GM21528 (cell line): Measurements from ENCODE around the gene IAH1.

ENCODE experiments used
- ATAC-seq: cut with Tn5 transposase; IDR thresholded peaks from one replicate; pipeline ENCODE4 v1.9.1; 2021; ENCODE audit warnings: mild to moderate bottlenecking, moderate library complexity; ENCODE audit not compliant: unreplicated experiment, low FRiP score

IAH1 gene

DNA sequence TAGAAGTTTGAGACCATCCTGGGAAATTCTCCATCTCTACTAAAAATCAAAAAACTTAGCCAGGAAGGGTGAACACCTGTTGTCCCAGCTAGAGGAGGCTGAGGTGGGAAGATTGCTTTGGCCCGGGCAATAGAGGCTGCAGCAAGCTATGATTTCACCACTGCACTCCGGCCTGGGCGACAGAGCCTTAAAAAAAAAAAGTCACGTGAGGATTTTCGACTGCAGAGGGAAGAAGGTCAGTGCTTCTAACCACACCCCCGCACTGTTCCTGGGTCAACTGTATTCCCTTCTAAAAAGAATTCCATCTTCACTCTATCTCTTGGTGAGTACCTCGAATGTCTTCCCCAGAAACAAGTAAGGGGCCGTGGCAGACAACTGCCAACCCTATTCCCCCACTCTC is 49.9 kb downstream of the IAH1 start:
- no peak for ATAC-seq

DNA sequence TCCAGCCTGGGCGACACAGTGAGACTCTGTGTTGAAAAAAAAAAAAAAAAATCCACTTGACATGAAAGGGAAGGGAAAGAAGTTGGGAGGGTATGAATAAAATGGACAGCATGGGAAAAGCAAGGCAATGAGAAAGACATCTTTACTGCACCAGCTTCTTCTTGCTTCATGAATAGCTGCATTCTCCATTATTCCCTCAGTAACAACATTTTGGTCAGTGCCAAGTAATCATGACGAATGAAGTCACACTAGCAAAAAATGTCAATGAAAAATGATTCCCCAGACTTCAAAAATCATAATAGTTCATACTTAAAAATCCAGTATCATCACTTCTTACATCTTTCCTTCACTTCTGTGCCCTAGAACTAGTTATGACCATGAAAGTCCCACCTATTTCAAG is 50.9 kb downstream of the IAH1 start:
- ATAC-seq = no peak

DNA sequence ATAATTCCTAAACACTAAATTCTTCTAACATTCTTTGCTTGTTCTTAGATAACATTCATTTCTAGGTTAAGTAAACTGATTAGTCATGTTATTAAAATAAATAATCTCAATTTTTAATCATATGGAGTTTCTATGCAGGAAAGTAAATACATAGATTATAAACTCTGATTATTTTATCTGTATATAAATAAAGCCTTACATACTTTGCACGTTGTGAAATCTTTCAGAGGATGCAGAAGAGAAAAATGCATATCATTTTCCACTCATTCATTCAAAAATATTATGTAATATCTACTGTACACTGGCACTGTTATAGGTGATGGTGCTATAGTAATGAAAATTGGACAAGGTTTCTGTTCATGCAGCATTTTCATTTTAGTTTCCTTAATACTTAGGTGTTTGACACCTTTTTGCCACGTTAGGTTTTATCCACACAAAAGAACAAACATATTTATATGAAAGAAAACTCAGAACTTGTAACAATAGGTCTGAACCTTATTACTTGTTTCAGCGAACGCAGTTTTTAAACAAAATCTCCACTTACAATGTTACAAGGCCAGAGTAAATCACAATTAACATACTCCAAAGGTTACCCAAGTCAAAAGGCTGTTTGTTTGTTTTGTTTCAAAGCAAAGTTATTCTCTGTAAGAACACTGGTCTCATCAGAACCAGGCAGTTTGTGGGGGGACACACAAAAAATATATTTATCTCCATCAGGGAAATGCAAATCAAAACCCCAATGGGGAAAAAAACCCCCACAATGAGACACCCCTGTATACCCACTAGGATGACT is 53.8 kb downstream of the IAH1 start:
- no peak for ATAC-seq

DNA sequence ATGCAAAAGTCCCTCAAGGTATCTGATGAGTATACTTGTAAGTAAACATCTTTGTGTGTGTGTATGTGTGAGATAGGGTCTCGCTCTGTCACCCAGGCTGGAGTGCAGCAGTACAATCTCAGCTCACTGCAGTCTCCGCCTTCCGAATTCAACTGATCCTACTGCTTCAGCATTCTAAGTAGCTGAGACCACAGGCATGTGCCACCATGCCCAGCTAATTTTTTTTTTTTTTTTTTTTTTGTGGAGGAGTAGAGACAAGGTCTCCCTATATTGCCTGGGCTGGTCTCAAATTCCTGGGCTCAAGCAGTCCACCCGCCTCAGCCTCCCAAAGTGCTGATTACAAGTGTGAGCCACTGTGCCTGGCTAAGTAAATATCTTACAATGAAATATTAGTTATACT is 58.1 kb downstream of the IAH1 start:
- ATAC-seq = no peak

DNA sequence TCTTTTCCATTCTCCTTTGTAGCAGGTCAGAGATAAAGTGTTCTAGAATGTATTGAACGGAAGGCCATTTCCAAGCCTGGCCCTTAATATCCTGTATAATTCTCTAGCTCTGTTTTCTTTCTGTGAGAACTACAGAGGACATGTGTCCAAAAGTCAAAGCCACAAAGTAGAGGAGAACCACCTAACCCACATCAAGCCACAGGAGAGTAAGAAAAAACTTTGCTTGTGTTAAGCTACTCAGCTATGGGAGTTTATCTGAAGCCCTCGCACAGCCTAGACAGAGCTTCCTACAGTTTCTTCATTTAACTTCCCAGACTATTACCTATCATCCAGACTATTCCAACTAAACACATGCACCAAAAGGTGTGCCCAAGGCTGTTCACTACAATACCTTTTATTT is 59.3 kb downstream of the IAH1 start:
- ATAC-seq = no peak

DNA sequence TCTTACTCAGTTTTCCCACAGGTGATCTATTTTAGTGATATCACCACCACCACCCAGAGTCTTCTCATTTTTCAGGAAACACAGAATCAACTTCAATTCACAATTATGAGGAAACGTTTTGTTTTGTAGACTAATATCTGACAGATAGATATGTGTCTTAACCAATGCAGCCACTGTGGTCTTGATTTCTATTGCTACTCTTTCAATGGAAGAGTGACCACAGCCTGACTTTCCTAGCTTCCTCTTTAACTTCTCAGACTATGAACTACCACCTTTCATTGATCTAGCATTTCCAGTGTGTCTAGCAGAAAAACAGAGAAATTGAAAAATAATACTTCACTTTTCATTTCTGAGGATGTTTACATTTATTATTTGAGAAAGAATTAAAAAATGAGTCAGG is 60.8 kb downstream of the IAH1 start:
- ATAC-seq = no peak

DNA sequence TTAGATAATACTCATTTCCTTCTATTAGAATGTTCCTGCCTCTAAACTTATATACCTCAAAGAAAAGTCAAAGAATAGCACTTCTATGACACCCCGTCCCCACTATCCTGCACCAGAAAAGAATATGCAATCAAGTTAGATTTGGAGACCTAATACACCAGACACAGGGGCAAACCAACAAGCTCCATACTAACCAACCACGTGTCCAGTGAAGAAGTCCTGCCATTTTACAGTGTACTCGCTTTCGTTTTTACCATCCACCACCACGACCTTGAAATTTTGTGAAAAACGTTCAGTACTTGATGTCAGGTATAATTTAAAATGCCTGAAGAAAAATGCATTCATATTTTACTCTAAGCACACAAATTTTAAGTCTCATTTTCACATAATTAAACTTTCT is 62.2 kb downstream of the IAH1 start:
- no peak for ATAC-seq

DNA sequence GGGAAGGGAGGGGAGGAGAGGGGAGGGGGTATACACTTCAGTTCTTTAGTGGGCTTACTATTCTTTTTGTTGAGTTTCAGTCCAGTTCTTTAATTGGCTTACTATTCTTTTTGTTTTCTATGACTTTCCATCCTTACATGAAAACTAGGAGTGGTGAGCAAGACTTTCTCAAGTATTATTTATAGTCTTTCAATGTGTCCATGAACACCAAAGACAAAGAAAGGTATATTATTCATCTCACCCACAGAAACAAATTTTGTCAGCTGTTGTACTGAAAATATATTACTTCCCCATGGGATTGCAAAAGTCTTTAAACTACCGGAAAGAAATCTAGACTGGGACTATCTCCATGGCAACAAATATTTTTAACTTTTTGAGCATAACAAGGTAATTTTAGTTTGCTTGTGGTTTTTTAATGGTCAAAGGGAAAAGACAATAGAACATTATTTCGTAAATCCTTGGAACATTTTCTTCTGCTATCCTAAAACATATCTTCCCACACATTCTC is 63.7 kb downstream of the IAH1 start:
- ATAC-seq = no peak
